ENCODE results near the gene TMEM60. TPM values are rescaled to one million over a fixed set of nuclear protein-coding genes. Genes with fewer than 3 reads are reported as not detected.
"Not testable (repeated sequence)": the region's sequence is repeated elsewhere in the genome, so short reads cannot be mapped to it uniquely, and the experiment has no call there.

The TMEM60 gene
- total RNA-seq, 3 donors from 2014 or later, result 13.1 to 19.6 (median 17.9) TPM

- H3K4me3 ChIP-seq, result no peak overlapping the region
- intact Hi-C loops (cut with DNase I; ENCODE audit: low total_unique reads), result no loop called here
- no peaks in the 10 kb centered on the region for H3K4me1 ChIP-seq
- no peak for DNase-seq (ENCODE audit: low spot score in 2 of 2)
- H3K9me3 ChIP-seq, result no peaks in the 10 kb centered on the region
- no peaks in the 10 kb centered on the region for H3K27me3 ChIP-seq
- H3K36me3 ChIP-seq, result no peaks in the 10 kb centered on the region
- H3K27ac ChIP-seq, result no peak overlapping the region
- no peak for TF ChIP-seq POLR2AphosphoS5 (IDR thresholded peaks at IDR 0.05)
- TF ChIP-seq CTCF (IDR thresholded peaks at IDR 0.05), result no peak
- TF ChIP-seq POLR2A (IDR thresholded peaks at IDR 0.05), result no peak
These were observed 11.5 kb downstream of the TMEM60 start for GRCh38 chr7:77786741-77787140.

GRCh38 chr7:77786018-77786417, 12.2 kb downstream of the TMEM60 start:
- no peak for DNase-seq (ENCODE audit: low spot score in 2 of 2)
- intact Hi-C loops (cut with DNase I; ENCODE audit: low total_unique reads), result no loop called here
- no peaks in the 10 kb centered on the region for H3K4me1 ChIP-seq
- H3K4me3 ChIP-seq, result no peak overlapping the region
- H3K27me3 ChIP-seq, result no peaks in the 10 kb centered on the region
- TF ChIP-seq POLR2A (IDR thresholded peaks at IDR 0.05) (no peak), CTCF (IDR thresholded peaks at IDR 0.05) (no peak), POLR2AphosphoS5 (IDR thresholded peaks at IDR 0.05) (no peak)
- no peaks in the 10 kb centered on the region for H3K9me3 ChIP-seq
- no peaks in the 10 kb centered on the region for H3K36me3 ChIP-seq
- H3K27ac ChIP-seq, result no peak overlapping the region

- H3K4me3 ChIP-seq; H3K9me3 ChIP-seq; H3K27ac ChIP-seq; H3K36me3 ChIP-seq; intact Hi-C loops (cut with DNase I; ENCODE audit: low total_unique reads); H3K4me1 ChIP-seq; H3K27me3 ChIP-seq; DNase-seq (ENCODE audit: low spot score in 2 of 2): not testable (repeated sequence)
These were observed 13.8 kb downstream of the TMEM60 start for GRCh38 chr7:77784426-77784825.

- TF ChIP-seq CTCF (IDR thresholded peaks at IDR 0.05) (no peak), POLR2A (IDR thresholded peaks at IDR 0.05) (no peak), POLR2AphosphoS5 (IDR thresholded peaks at IDR 0.05) (no peak)
- no peaks in the 10 kb centered on the region for H3K27me3 ChIP-seq
- H3K27ac ChIP-seq, result no peak overlapping the region
- H3K9me3 ChIP-seq, result no peaks in the 10 kb centered on the region
- no peak overlapping the region for H3K4me3 ChIP-seq
- no peaks in the 10 kb centered on the region for H3K36me3 ChIP-seq
- intact Hi-C loops (cut with DNase I; ENCODE audit: low total_unique reads), result no loop called here
- H3K4me1 ChIP-seq, result no peaks in the 10 kb centered on the region
- DNase-seq (ENCODE audit: low spot score in 2 of 2), result no peak
These were observed 14.7 kb downstream of the TMEM60 start for GRCh38 chr7:77783545-77783944.

GRCh38 chr7:77783111-77783510, 15.1 kb downstream of the TMEM60 start:
- intact Hi-C loops (cut with DNase I; ENCODE audit: low total_unique reads), result no loop called here
- Histone ChIP-seq H3K4me3 (no peak overlapping the region), H3K9me3 (no peaks in the 10 kb centered on the region), H3K36me3 (no peaks in the 10 kb centered on the region), H3K27ac (no peak overlapping the region), H3K4me1 (no peaks in the 10 kb centered on the region), H3K27me3 (no peaks in the 10 kb centered on the region)
- TF ChIP-seq CTCF (IDR thresholded peaks at IDR 0.05), result no peak
- TF ChIP-seq POLR2A (IDR thresholded peaks at IDR 0.05), result no peak
- no peak for TF ChIP-seq POLR2AphosphoS5 (IDR thresholded peaks at IDR 0.05)
- no peak for DNase-seq (ENCODE audit: low spot score in 2 of 2)

GRCh38 chr7:77782383-77782782, 15.9 kb downstream of the TMEM60 start:
- intact Hi-C loops (cut with DNase I; ENCODE audit: low total_unique reads), result no loop called here

More at GRCh38 chr7:77782383-77782782, 15.9 kb downstream of the TMEM60 start:
- Histone ChIP-seq H3K36me3 (no peaks in the 10 kb centered on the region), H3K4me3 (no peak overlapping the region), H3K9me3 (no peaks in the 10 kb centered on the region), H3K27me3 (no peaks in the 10 kb centered on the region), H3K27ac (no peak overlapping the region), H3K4me1 (no peaks in the 10 kb centered on the region)
- TF ChIP-seq CTCF (IDR thresholded peaks at IDR 0.05) (no peak), POLR2AphosphoS5 (IDR thresholded peaks at IDR 0.05) (no peak), POLR2A (IDR thresholded peaks at IDR 0.05) (no peak)
- DNase-seq (ENCODE audit: low spot score in 2 of 2), result no peak
